SK-N-SH (cell line): Measurements from ENCODE around the gene FKBP8. TPM values are rescaled to one million over a fixed set of nuclear protein-coding genes. Genes with fewer than 3 reads are reported as not detected.

Experiments used
- CTCF ChIA-PET: fragments of 300-600, 350-600 bp; formaldehyde crosslinking; extraction: SDS; loops from one replicate; lab custom pipeline; 2021; lab: Yijun Ruan, JAX
- POLR2A ChIA-PET: fragments of 350-600 bp; sonication (Branson Sonifier 250); formaldehyde crosslinking; extraction: SDS; loops from one replicate; lab custom pipeline; 2020; ENCODE audit warnings: antibody characterized with exemption, inconsistent platforms; lab: Yijun Ruan, JAX
- DNase-seq: peaks from one replicate; pipeline ENCODE4 v3.0.0; 2012
- H2AFZ ChIP-seq: fragments of 200-600 bp; sonication (generic); 2 replicates; pipeline ENCODE4 v1.8.1; 2016; ENCODE audit warnings: antibody characterized with exemption, mild to moderate bottlenecking, low read depth
- H3F3A ChIP-seq: fragments of 200-600 bp; sonication (generic); replicated peaks from 2 replicates; pipeline ENCODE3; 2016; ENCODE audit warnings: antibody characterized with exemption, mild to moderate bottlenecking; ENCODE audit not compliant: insufficient read depth
- H3K27ac ChIP-seq, 2 experiments: fragments of 200-500 bp in 1 of 2; fragments of 200-600 bp in 1 of 2; sonication (Bioruptor generic) in 1 of 2; sonication (generic), shearing (Covaris generic) in 1 of 2; 2 replicates each; pipeline versions ENCODE4 v1.5.1 to v1.6.1; 2014 to 2016; ENCODE audit warnings: low read depth in 2 of 2, inconsistent platforms in 1 of 2, low read length in 1 of 2, mild to moderate bottlenecking in 1 of 2, mixed read lengths in 1 of 2
- H3K27me3 ChIP-seq: fragments of 200-600 bp; sonication (generic), shearing (Covaris generic); 2 replicates; pipeline ENCODE4 v1.6.1; 2016; ENCODE audit warnings: mixed run types; ENCODE audit not compliant: insufficient read depth
- H3K36me3 ChIP-seq, 2 experiments: fragments of 200-500 bp in 1 of 2; fragments of 200-600 bp in 1 of 2; sonication (Bioruptor generic) in 1 of 2; sonication (generic) in 1 of 2; replicated peaks in 1 of 2; 2 replicates each; pipeline versions ENCODE3 to v1.5.1; 2014 to 2016; ENCODE audit warnings: low read length in 1 of 2, mild to moderate bottlenecking in 1 of 2; ENCODE audit not compliant: insufficient read depth in 2 of 2, control insufficient read depth in 1 of 2
- H3K4me1 ChIP-seq, 2 experiments: fragments of 200-500 bp in 1 of 2; fragments of 200-600 bp in 1 of 2; sonication (Bioruptor generic) in 1 of 2; sonication (generic), shearing (Covaris generic) in 1 of 2; 2 replicates each; pipeline versions ENCODE4 v1.5.1 to v1.6.1; 2014 to 2016; ENCODE audit warnings: low read depth in 1 of 2, low read length in 1 of 2, mixed run types in 1 of 2; ENCODE audit not compliant: insufficient read depth in 2 of 2, control insufficient read depth in 1 of 2
- H3K4me2 ChIP-seq: fragments of 200-600 bp; sonication (generic), shearing (Covaris generic); 2 replicates; pipeline ENCODE4 v1.6.1; 2017; ENCODE audit warnings: mixed run types
- H3K4me3 ChIP-seq, 2 experiments: fragments of 200-500 bp in 1 of 2; fragments of 200-600 bp in 1 of 2; sonication (Bioruptor generic) in 1 of 2; sonication (generic), shearing (Covaris generic) in 1 of 2; 2 replicates each; pipeline versions ENCODE4 v1.5.1 to v1.8.1; 2014 to 2016; ENCODE audit warnings: low read depth in 2 of 2, inconsistent platforms in 1 of 2, low read length in 1 of 2, mild to moderate bottlenecking in 1 of 2, mixed read lengths in 1 of 2, moderate library complexity in 1 of 2
- H3K79me2 ChIP-seq: fragments of 200-600 bp; sonication (generic); 2 replicates; pipeline ENCODE4 v1.8.1; 2017; ENCODE audit warnings: mild to moderate bottlenecking; ENCODE audit not compliant: insufficient read depth
- H3K9ac ChIP-seq: fragments of 200-600 bp; sonication (generic); 2 replicates; pipeline ENCODE4 v1.6.1; 2017; ENCODE audit warnings: mixed run types
- H3K9me2 ChIP-seq: fragments of 200-600 bp; sonication (generic); 2 replicates; pipeline ENCODE4 v1.6.1; 2017; ENCODE audit warnings: mixed run types
- H3K9me3 ChIP-seq: fragments of 200-600 bp; sonication (generic); 2 replicates; pipeline ENCODE4 v1.6.1; 2017; ENCODE audit warnings: mixed run types, mild to moderate bottlenecking, moderate library complexity
- H4K20me1 ChIP-seq: fragments of 200-600 bp; sonication (generic); 2 replicates; pipeline ENCODE4 v1.6.1; 2017; ENCODE audit warnings: mild to moderate bottlenecking, mixed run types; ENCODE audit not compliant: insufficient read depth
- ELF1 ChIP-seq: IDR thresholded peaks from 2 replicates; pipeline ENCODE4 v1.4.0; 2012
- FOSL2 ChIP-seq: IDR thresholded peaks from 2 replicates; pipeline ENCODE4 v1.4.0; 2012; ENCODE audit warnings: low read depth, mild to moderate bottlenecking, moderate library complexity, borderline replicate concordance
- FOXM1 ChIP-seq: IDR thresholded peaks from 2 replicates; pipeline ENCODE4 v1.4.0; 2012; ENCODE audit warnings: low read depth, mild to moderate bottlenecking
- GABPA ChIP-seq: IDR thresholded peaks from 2 replicates; pipeline ENCODE4 v1.4.0; 2012; ENCODE audit warnings: low read depth, mild to moderate bottlenecking
- GATA2 ChIP-seq: sonication (generic); formaldehyde crosslinking; IDR thresholded peaks from 2 replicates; pipeline ENCODE4 v1.5.0; 2020; ENCODE audit warnings: mild to moderate bottlenecking, missing genetic modification reagents
- IRF3 ChIP-seq: fragments of 150-350 bp; IDR thresholded peaks from 2 replicates; pipeline ENCODE4 v1.6.1; 2016; ENCODE audit warnings: mild to moderate bottlenecking, low read depth, low read length
- JUND ChIP-seq: IDR thresholded peaks from 2 replicates; pipeline ENCODE4 v1.4.0; 2012
- MAX ChIP-seq: IDR thresholded peaks from 2 replicates; pipeline ENCODE4 v1.4.0; 2012; ENCODE audit warnings: low read depth
- MEF2A ChIP-seq: IDR thresholded peaks from 2 replicates; pipeline ENCODE4 v1.4.0; 2012; ENCODE audit warnings: low read depth, borderline replicate concordance
- NFIC ChIP-seq: IDR thresholded peaks from 2 replicates; pipeline ENCODE4 v1.4.0; 2012; ENCODE audit warnings: borderline replicate concordance
- PBX3 ChIP-seq: IDR thresholded peaks from 2 replicates; pipeline ENCODE4; 2012
- RCOR1 ChIP-seq: fragments of 150-350 bp; IDR thresholded peaks from 2 replicates; pipeline ENCODE4 v1.6.1; 2017; ENCODE audit warnings: antibody characterized with exemption, low read length
- REST ChIP-seq: IDR thresholded peaks from 2 replicates; pipeline ENCODE4 v1.6.1; 2012; ENCODE audit warnings: mild to moderate bottlenecking, low read depth, low read length, moderate library complexity
- SMC3 ChIP-seq: IDR thresholded peaks from 2 replicates; pipeline ENCODE4 v1.6.1; 2012; ENCODE audit warnings: low read depth, low read length, improper control_type of control experiment
- ZBTB33 ChIP-seq: IDR thresholded peaks from 2 replicates; pipeline ENCODE4 v1.4.0; 2012; ENCODE audit warnings: low read depth, borderline replicate concordance
- WGBS: methylation state at CpG from one replicate; pipeline ENCODE4 v1.1.6; 2017; ENCODE audit warnings: low lambda C conversion rate; 5-methylcytosine and 5-hydroxymethylcytosine counted together
- polyA plus RNA-seq, 3 experiments: library from polyadenylated mRNA; depleted of rRNA; stranded (reverse); fragments of >200 nt; gene quantifications; 2 replicates each; pipeline ENCODE4 v1.2.3, GENCODE V29; 2012

FKBP8 gene
- polyA plus RNA-seq, 1 of the 3 experiments (the other 2 are of a cell fraction): 273 TPM

- CTCF ChIA-PET: interaction anchor here (0.9 to 4.2 kb wide), 9 partner anchors 13 to 365 kb away, joined by 3 to 36 read pairs (median 3); partner anchors contain the start of gene ELL
These were observed 41.1 kb downstream of the FKBP8 start for GRCh38 chr19:18502246-18502637.

GRCh38 chr19:18501832-18502231 is 41.5 kb downstream of the FKBP8 start:
- CTCF ChIA-PET: interaction anchor here (0.9 to 4.2 kb wide), 5 partner anchors 13 to 364 kb away, joined by 3 to 36 read pairs (median 3); partner anchors contain the start of gene ELL
- H3K9me3 ChIP-seq: no peaks in the 10 kb centered on the region
- POLR2A ChIA-PET: no interaction called here
- no peak overlapping the region for H2AFZ ChIP-seq
- no peak overlapping the region for H3K4me2 ChIP-seq
- H3F3A ChIP-seq: peaks cover 3% of the 10 kb centered on the region
- DNase-seq: no peak
- H3K4me1 ChIP-seq: peaks cover under 1 to 58% of the 10 kb centered on the region in 2 experiments; a peak in 2 of 4 replicates
- no peak overlapping the region for H3K9ac ChIP-seq
- no peak overlapping the region; a peak in 1 of 4 replicates for H3K27ac ChIP-seq
- H3K27me3 ChIP-seq: no peaks in the 10 kb centered on the region
- no peaks in the 10 kb centered on the region for H3K9me2 ChIP-seq
- peaks cover 98% of the 10 kb centered on the region for H3K79me2 ChIP-seq
- 88% methylated on average over 5 of the region's 9 CpGs for WGBS
- no peak overlapping the region for H3K4me3 ChIP-seq
- H3K36me3 ChIP-seq: no peaks in the 10 kb centered on the region
- peaks cover 100% of the 10 kb centered on the region for H4K20me1 ChIP-seq
- TF ChIP-seq REST: no peak
- TF ChIP-seq ZBTB33: no peak
- TF ChIP-seq MEF2A: no peak
- no peak for TF ChIP-seq JUND
- TF ChIP-seq MAX: no peak
- TF ChIP-seq SMC3: no peak
- no peak for TF ChIP-seq IRF3
- TF ChIP-seq ELF1: no peak

More at GRCh38 chr19:18502246-18502637, 41.1 kb downstream of the FKBP8 start:
- Histone ChIP-seq H3K36me3 (no peaks in the 10 kb centered on the region), H3K4me3 (no peak overlapping the region), H3F3A (no peaks in the 10 kb centered on the region), H3K9me3 (no peaks in the 10 kb centered on the region), H3K4me1 (peaks cover 0 to 62% of the 10 kb centered on the region in 2 experiments; a peak in 1 of 4 replicates), H3K27me3 (no peaks in the 10 kb centered on the region), H3K4me2 (no peak overlapping the region), H2AFZ (no peak overlapping the region), H3K9me2 (no peaks in the 10 kb centered on the region), H4K20me1 (peaks cover 100% of the 10 kb centered on the region), H3K27ac (no peak overlapping the region; a peak in 1 of 4 replicates), H3K9ac (no peak overlapping the region), H3K79me2 (peaks cover 98% of the 10 kb centered on the region)
- no peak for DNase-seq
- no peak for TF ChIP-seq RCOR1
- TF ChIP-seq NFIC: no peak
- no peak for TF ChIP-seq FOSL2
- no peak for TF ChIP-seq MAX
- no peak for TF ChIP-seq IRF3
- TF ChIP-seq ELF1: no peak
- no peak for TF ChIP-seq SMC3
- no peak for TF ChIP-seq GATA2 (CRISPR knock-in tag)
- TF ChIP-seq FOXM1: no peak
- no peak for TF ChIP-seq GABPA
- no peak for TF ChIP-seq MEF2A
- TF ChIP-seq PBX3: no peak
- POLR2A ChIA-PET: no interaction called here
- WGBS: 87% methylated on average over 5 of the region's 7 CpGs
